Measurements from ENCODE around the gene SLC12A5. TPM values are rescaled to one million over a fixed set of nuclear protein-coding genes. Genes with fewer than 3 reads are reported as not detected.

Gene SLC12A5
- total RNA-seq, 4 donors from 2014 or later: not detected

DNA sequence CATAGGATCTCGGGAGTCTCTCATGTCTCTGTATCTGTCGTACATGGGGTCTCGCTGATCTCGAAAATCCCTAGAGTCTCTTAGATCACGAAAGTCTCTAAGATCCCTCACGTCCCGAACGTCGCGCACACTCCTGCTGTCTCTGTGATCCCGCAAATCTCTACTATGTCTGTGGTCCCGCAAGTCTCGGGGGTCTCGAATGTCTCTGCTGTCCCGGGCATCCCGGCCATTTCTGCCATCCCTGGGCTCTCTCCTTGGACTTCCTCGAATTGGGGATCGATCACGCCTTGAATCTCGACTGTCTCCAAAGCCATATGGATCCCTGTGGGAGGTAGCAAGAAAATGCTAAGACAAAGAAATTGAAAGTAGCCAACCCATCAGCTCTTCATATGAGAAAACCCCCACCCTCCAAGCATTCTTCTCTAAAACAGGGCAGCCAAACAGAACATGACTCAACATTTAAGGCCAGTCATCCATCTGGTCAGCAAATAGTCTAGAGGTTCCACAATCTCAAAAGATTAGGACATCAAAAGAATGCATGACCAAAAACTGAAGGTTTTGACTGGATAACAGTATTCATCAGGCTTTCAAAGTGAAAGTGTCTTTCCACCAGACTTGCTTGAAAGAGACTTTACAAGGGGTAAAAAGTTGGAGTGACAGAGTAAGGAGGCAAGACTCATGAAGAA is 41.3 kb downstream of the SLC12A5 start:
- peaks cover 0 to 68% (median 4%) of the 10 kb centered on the region in 3 donors for H3K36me3 ChIP-seq
- H3K4me3 ChIP-seq: no peak overlapping the region
- DNase-seq: no peak

GRCh38 chr20:46071573-46071972 is 42.6 kb downstream of the SLC12A5 start:
- H3K36me3 ChIP-seq: peaks cover 0 to 63% (median 4%) of the 10 kb centered on the region in 3 donors

More for the DNA sequence above, 41.3 kb downstream of the SLC12A5 start:
- no peaks in the 10 kb centered on the region for H3K4me1 ChIP-seq
- no peak overlapping the region for H3K27ac ChIP-seq
- no peaks in the 10 kb centered on the region for H3K27me3 ChIP-seq
- TF ChIP-seq POLR2A (IDR thresholded peaks at IDR 0.05) (no peak), CTCF (IDR thresholded peaks at IDR 0.05) (no peak)
- no peaks in the 10 kb centered on the region for H3K9me3 ChIP-seq

GRCh38 chr20:46073024-46073423 is 44.0 kb downstream of the SLC12A5 start:
- no peak overlapping the region for H3K27ac ChIP-seq
- no peaks in the 10 kb centered on the region for H3K4me1 ChIP-seq
- no peaks in the 10 kb centered on the region for H3K27me3 ChIP-seq
- TF ChIP-seq CTCF (IDR thresholded peaks at IDR 0.05) (no peak), POLR2A (IDR thresholded peaks at IDR 0.05) (no peak)
- H3K36me3 ChIP-seq: peaks cover 0 to 57% (median 4%) of the 10 kb centered on the region in 3 donors
- no peaks in the 10 kb centered on the region for H3K9me3 ChIP-seq
- no peak for DNase-seq
- H3K4me3 ChIP-seq: no peak overlapping the region

More at GRCh38 chr20:46071573-46071972, 42.6 kb downstream of the SLC12A5 start:
- TF ChIP-seq CTCF (IDR thresholded peaks at IDR 0.05): no peak
- TF ChIP-seq POLR2A (IDR thresholded peaks at IDR 0.05): no peak
- H3K9me3 ChIP-seq: no peaks in the 10 kb centered on the region
- H3K4me3 ChIP-seq: no peak overlapping the region
- no peaks in the 10 kb centered on the region for H3K4me1 ChIP-seq
- no peak for DNase-seq
- no peaks in the 10 kb centered on the region for H3K27me3 ChIP-seq
- no peak overlapping the region for H3K27ac ChIP-seq

GRCh38 chr20:46073443-46073842 is 44.4 kb downstream of the SLC12A5 start:
- Histone ChIP-seq H3K4me3 (no peak overlapping the region), H3K9me3 (no peaks in the 10 kb centered on the region), H3K27me3 (no peaks in the 10 kb centered on the region), H3K4me1 (no peaks in the 10 kb centered on the region), H3K27ac (no peak overlapping the region), H3K36me3 (peaks cover 0 to 57% (median 4%) of the 10 kb centered on the region in 3 donors)
- TF ChIP-seq POLR2A (IDR thresholded peaks at IDR 0.05) (no peak), CTCF (IDR thresholded peaks at IDR 0.05) (no peak)
- no peak for DNase-seq

- no peaks in the 10 kb centered on the region for H3K27me3 ChIP-seq
- peaks cover 0 to 57% (median 2%) of the 10 kb centered on the region in 3 donors for H3K36me3 ChIP-seq
- no peaks in the 10 kb centered on the region for H3K4me1 ChIP-seq
- DNase-seq: no peak
- H3K4me3 ChIP-seq: no peak overlapping the region
- no peak for TF ChIP-seq CTCF (IDR thresholded peaks at IDR 0.05)
- no peak for TF ChIP-seq POLR2A (IDR thresholded peaks at IDR 0.05)
- H3K27ac ChIP-seq: no peak overlapping the region
- H3K9me3 ChIP-seq: no peaks in the 10 kb centered on the region
Measured at GRCh38 chr20:46074006-46074405, 45.0 kb downstream of the SLC12A5 start.

Data from Peyer's patch (tissue), 4 donors.